ENCODE data around the gene SAMD4B.
A peak's percentile ranks its signal among the peaks of the same experiment; 100 is the strongest.
"Not testable (repeated sequence)": the region's sequence is repeated elsewhere in the genome, so short reads cannot be mapped to it uniquely, and the experiment has no call there.

Gene SAMD4B

GRCh38 chr19:39372047-39372802 is 30.0 kb downstream of the SAMD4B start:
- peak; percentile 94 for DNase-seq (ENCODE audit: low read depth)

- no peak for DNase-seq (ENCODE audit: low read depth)
These were observed 30.7 kb downstream of the SAMD4B start for GRCh38 chr19:39372941-39373340.

- no peak for DNase-seq (ENCODE audit: low read depth)
These were observed 33.7 kb downstream of the SAMD4B start for GRCh38 chr19:39375929-39376328.

GRCh38 chr19:39377373-39378362 is 35.4 kb downstream of the SAMD4B start:
- no peak for DNase-seq (ENCODE audit: low read depth)

- DNase-seq (ENCODE audit: low read depth): not testable (repeated sequence)
These were observed 37.1 kb downstream of the SAMD4B start for GRCh38 chr19:39379366-39379765.

- DNase-seq (ENCODE audit: low read depth): no peak
These were observed 37.7 kb downstream of the SAMD4B start for GRCh38 chr19:39379865-39380396.

- no peak for DNase-seq (ENCODE audit: low read depth)
These were observed 38.6 kb downstream of the SAMD4B start for GRCh38 chr19:39380521-39381502.

GRCh38 chr19:39381910-39382611 is 39.8 kb downstream of the SAMD4B start:
- no peak for DNase-seq (ENCODE audit: low read depth)

GRCh38 chr19:39382991-39383828 is 41.0 kb downstream of the SAMD4B start:
- DNase-seq (ENCODE audit: low read depth): no peak

GRCh38 chr19:39384839-39385568 is 42.8 kb downstream of the SAMD4B start:
- no peak for DNase-seq (ENCODE audit: low read depth)

GRCh38 chr19:39385629-39386411 is 43.6 kb downstream of the SAMD4B start:
- DNase-seq (ENCODE audit: low read depth): no peak

- no peak for DNase-seq (ENCODE audit: low read depth)
These were observed 44.3 kb downstream of the SAMD4B start for GRCh38 chr19:39386557-39386956.

GRCh38 chr19:39388657-39389056 is 46.4 kb downstream of the SAMD4B start:
- DNase-seq (ENCODE audit: low read depth): no peak

- no peak for DNase-seq (ENCODE audit: low read depth)
These were observed 47.6 kb downstream of the SAMD4B start for GRCh38 chr19:39389631-39390414.

GRCh38 chr19:39390451-39390750 is 48.2 kb downstream of the SAMD4B start:
- DNase-seq (ENCODE audit: low read depth): no peak

- peak; percentile 98 for DNase-seq (ENCODE audit: low read depth)
These were observed 48.7 kb downstream of the SAMD4B start, which contains the start of the genes MED29 and PAF1 for GRCh38 chr19:39390751-39391437. Gene MED29, plus strand, starts transcription at chr19:39391378. Its CDS starts 45 bp downstream, at chr19:39391423. Gene PAF1, minus strand, starts transcription at chr19:39391106. Its CDS starts 242 bp downstream, at chr19:39390864.
